Epidermal melanocyte (primary cell): Measurements from ENCODE around the gene SLAMF9.

ENCODE experiments used
- DNase-seq: peaks from one replicate; pipeline ENCODE4 v3.0.0; 2011; ENCODE audit warnings: low spot score; ENCODE audit not compliant: insufficient read length

The SLAMF9 gene

GRCh38 chr1:159977364-159978106 lies 23.5 kb upstream of the SLAMF9 start:
- no peak for DNase-seq

DNA sequence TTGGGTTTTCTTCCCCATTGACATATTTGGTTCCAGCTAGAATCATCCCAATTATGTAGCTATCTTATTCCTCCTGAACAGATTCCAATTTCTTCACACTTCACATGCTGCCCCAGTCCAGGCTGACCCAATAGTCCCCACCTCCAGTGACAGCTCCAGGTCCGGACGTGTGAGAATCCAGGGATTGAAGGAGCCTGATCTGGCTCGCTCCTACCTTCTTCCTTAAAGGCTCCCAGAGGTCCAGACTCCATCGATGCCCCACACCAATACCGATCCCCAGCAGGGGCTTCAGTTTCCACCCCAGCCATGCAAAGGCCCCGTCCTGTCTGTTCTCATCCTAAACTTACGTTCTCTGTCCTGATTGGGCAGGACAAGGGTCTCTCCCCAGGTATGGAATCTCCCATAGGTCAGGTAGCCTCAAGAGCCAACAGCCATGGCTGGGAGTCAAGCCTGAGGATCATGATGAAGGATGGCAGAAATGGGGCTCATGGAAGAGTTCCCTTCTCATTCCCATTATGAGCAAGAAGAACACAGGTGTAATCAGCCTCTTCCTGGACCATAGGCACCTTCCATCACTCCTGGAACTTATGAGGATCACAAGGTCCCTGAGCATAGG lies 20.4 kb upstream of the SLAMF9 start:
- no peak for DNase-seq

GRCh38 chr1:159973350-159973940 lies 19.4 kb upstream of the SLAMF9 start:
- DNase-seq: no peak

DNA sequence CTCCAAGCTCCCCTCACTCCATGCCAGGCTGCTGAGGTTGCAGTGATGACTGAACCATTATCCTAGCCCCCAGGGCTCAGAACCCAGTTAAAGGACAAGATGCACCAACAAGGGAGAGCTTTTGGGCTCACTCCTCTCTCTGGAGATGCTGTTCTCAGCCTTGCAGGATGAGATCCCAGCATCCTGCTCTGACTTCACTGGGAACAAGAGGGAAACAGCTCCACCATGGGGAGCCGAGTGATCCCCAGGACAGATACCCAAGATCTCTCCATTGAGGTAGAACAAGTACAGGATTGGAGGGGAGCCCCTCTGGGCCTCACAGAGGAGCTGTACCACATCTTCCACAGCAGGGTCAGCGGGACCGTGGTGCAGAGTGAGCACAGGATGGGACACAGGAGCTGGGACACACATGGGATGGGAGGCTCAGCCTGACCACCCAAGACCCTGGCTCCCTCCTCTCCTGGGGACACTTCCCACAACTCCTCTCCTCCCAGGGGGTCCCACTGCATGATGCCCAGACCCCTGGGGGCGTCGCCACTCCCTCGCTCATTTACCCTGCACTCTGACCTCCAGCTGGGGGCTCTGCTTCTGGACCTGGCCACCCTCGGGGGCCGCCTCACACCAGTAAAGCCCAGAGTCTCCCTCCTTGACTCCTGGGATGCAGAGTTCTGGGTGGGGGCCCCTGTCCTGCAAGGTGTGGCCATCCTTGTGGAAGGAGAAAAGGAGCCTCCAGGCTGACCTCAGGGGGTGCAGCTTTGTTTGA lies 18.6 kb upstream of the SLAMF9 start:
- no peak for DNase-seq

GRCh38 chr1:159970932-159971342 lies 16.9 kb upstream of the SLAMF9 start:
- no peak for DNase-seq

DNA sequence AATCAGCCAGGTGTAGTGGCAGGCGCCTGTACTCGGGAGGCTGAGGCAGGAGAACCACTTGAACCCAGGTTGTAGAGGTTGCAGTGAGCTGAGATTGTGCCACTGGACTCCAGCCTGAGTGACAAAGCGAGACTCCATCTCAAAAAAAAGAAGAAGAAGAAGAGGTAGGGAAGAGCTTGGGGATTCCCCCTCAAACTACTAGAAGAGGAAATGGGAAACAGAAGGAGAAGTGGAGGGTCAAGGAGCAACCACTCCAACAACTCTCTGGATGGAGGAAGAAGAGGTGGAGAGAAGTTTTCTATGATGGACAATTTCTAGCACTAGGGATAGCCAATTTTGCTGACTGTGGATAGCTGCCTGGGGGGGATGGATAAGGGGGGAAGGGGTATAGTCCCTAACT lies 14.9 kb upstream of the SLAMF9 start:
- no peak for DNase-seq

- no peak for DNase-seq
These were observed 11.2 kb upstream of the SLAMF9 start for GRCh38 chr1:159965263-159965662.

DNA sequence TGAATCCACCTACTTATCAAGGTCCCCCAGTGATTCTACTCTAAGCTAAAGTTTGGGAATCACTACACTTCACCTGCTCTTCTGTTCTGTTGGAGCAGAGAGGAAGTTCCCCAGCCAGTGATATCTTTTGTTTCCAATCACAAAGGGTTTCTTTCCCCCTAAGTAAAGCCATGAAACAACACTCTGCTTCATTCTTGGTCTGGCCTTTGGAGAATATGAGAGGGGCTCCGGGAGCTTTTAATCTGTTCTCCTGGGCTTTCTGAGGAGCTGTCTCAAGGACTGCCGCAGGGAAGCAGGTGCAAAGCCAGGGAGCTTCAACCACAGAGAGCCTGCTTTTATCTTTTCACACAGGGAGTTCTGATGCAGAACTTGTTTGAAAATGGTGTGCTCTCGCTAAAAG lies 10.1 kb upstream of the SLAMF9 start:
- DNase-seq: no peak

GRCh38 chr1:159962176-159962575 lies 8.1 kb upstream of the SLAMF9 start:
- no peak for DNase-seq

GRCh38 chr1:159961636-159962035 lies 7.6 kb upstream of the SLAMF9 start:
- no peak for DNase-seq

DNA sequence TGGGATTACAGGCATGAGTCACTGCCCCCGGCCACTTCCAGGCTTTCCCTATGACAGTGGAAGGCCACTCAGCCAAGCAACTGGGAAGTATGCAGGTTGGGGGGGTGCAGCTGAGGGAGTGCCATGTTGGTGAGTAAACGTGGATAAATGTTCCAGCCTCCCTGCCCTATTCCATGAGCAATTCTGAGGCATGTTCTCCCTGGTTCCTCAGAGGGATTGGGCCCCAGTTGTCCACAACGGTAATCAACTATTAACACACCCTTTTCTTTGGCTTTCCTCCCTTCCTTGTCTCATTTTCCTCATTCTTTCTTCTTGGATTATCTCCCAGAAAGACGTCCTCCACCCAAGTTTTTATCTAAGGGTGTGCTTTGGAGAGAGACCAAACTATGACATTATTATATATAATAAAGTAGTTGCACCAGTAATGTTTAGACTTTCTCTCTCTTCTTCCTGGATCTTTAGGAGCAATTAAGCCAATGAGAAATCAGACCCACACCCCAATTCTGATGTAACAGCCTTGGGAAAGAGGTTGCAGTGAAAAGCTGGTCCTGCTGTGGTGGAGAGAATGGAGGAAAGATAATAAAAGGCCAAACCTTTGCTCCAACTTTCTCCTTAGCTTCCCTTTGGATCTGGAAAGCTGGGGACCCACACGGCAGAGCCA lies 6.8 kb upstream of the SLAMF9 start:
- no peak for DNase-seq

GRCh38 chr1:159959451-159959850 lies 5.4 kb upstream of the SLAMF9 start:
- DNase-seq: no peak

GRCh38 chr1:159958719-159959380 lies 4.8 kb upstream of the SLAMF9 start:
- no peak for DNase-seq

GRCh38 chr1:159957824-159958268 lies 3.8 kb upstream of the SLAMF9 start:
- DNase-seq: no peak

- no peak for DNase-seq
These were observed 1.4 kb upstream of the SLAMF9 start for GRCh38 chr1:159955456-159955855.

- DNase-seq: no peak
These were observed 1.1 kb downstream of the SLAMF9 start for GRCh38 chr1:159952932-159953331.

DNA sequence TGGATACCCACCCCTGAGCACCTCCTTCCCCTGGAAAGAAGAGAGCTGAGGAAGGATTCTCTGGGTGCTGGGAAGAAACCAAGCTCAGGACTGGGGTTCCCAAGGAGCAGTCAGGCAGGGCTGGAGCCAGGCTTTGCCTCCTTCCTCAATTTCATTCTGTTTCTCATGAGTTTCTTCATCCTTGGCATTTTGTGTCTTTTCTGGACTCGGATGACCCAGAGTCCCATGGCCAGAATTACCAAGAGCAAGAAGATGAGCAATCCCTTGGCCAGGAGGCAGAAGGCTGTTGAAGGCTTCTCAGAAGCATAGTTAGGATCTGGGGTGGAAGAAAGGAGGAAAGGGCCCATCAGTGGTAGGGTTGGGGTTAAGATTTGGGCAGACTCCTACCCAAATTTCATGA lies 2.5 kb downstream of the SLAMF9 start:
- no peak for DNase-seq

DNA sequence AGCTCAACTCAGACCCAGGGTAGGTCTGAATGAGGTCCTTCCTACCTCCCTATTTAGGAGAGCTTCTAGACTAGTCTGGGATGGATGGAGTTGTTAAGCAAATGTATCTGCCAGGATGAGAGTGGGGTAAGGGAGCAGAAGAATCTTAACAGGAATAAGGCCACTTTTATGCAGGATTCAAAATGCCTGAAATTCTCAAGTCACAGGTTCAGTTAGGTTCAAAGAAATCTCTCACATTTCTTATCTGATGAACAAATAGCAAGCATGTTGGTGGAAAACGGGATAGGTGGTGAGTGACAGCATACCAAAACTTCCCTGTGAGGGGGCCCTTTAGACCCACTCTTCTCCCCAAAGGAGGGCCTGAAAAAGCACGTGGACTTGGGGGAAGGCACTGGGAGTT lies 3.0 kb downstream of the SLAMF9 start:
- no peak for DNase-seq

DNA sequence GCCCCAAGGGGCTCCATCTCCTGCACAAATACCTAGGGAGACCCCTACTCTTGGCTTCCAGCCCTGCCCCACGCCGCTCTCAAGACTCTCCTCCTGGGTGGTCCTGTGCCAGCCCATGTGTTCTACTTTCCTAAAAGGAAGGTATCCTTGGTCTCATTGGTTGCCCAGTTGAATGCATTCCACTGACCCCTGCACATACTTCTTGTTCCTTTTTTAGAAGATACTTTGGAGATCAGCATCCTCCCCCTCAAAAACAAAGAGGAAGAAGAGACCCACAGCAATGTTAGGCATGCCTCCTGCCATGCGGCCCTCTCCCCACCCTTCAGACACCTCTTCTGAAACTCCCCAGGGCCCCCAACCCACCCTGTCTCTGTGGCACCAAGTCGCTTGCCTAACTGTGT lies 4.1 kb downstream of the SLAMF9 start:
- no peak for DNase-seq

GRCh38 chr1:159949123-159949522 lies 4.9 kb downstream of the SLAMF9 start:
- DNase-seq: no peak

GRCh38 chr1:159947942-159948341 lies 6.1 kb downstream of the SLAMF9 start:
- DNase-seq: no peak
